NOMO-1 treated with dmso at 0.1 percent for 144 hours (cell line): ENCODE results near the gene ENDOG.
A peak's percentile ranks its signal among the peaks of the same experiment; 100 is the strongest.
"Not testable (repeated sequence)": the region's sequence is repeated elsewhere in the genome, so short reads cannot be mapped to it uniquely, and the experiment has no call there.

ENCODE experiments used
- DNase-seq: peaks from one replicate; lab custom pipeline; 2025; ENCODE audit not compliant: unreplicated experiment; lab: John Stamatoyannopoulos, UW

Gene ENDOG

DNA sequence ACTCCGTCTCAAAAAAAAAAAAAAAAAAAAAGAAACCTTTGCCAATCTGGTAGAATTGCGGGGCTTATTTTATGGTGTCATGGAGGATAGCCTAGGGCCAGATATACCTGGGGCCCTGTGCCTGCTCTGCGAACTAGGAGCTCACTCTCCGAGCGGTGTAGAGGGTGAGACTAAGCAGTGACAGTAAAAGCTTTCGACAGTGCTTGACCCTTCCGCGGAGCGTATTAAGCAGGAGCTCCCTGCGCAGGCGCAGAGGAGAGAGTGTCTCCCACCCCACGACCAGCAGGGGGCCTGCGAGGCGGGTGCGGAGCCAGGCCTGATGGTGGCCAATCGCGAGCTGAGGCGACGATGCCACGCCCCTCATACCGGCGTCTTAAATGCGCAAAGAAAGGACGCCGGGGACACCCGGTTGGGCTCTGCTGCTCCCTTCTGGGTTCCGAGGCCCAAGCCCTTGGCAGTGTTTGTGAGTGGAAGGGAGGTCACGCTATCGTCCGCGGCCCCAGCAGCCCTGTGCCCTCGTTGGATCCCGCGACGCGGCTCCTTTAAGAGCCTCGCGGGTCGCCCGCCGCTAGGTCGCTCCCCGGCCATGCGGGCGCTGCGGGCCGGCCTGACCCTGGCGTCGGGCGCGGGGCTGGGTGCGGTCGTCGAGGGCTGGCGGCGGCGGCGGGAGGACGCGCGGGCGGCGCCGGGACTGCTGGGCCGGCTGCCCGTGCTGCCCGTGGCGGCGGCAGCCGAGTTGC lies at the start of gene ENDOG:
TSS of gene ENDOG (plus strand) at position 402 of the 740 bp plus-strand sequence. CDS start at position 587, 185 bp downstream.
- peak; percentile 91 for DNase-seq

DNA sequence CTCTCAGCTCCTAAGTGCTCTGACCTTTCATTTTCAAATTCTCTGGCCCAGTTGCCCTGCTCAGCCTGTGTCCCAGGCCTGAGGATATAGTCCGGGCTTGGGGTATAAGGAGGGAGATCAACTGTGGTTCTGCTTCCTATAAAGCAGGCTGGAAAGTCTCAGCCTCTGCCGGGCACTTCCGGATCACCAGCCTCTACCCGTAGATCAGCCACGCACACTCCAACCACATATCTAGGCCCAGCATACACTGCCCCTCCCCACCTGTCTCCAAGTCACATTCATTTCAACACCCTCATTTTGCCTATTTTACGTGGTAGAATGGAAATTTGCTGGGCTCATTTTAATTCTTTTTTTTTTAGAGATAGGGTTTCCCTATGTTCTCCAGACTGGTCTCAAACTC lies 49.7 kb upstream of the ENDOG start:
- DNase-seq: no peak

DNA sequence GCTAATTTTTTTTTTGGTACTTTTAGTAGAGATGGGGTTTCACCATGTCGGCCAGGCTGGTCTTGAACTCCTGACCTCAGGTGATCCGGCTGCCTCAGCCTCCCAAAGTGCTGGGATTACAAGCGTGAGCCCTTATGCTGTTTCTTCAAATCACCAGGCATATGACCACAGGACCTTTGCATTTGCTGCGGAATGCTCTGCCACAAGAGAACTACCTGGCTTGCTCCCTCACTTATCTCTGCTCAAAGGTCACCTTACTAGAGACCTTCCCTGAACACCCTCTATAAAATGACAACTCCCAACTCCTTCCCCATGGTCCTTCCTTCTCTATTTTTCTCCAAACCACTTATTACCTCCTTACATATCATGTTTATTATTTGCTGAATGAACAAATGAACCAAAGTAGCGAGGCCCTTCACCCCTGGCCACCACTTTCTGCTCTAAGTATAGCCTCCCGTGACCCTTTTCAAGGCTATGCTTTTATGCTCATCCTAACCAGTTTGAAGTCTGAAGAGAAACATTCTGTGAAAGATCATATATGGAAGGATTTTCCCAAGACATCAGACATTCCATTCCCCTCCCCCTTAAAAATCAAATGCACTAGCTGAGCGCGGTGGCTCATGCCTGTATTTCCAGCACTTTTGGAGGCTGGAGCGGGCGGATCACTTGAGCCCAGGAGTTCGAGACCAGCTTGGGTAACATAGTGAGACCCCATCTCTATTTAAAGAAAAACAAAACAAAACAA lies 47.8 kb upstream of the ENDOG start:
- no peak for DNase-seq

DNA sequence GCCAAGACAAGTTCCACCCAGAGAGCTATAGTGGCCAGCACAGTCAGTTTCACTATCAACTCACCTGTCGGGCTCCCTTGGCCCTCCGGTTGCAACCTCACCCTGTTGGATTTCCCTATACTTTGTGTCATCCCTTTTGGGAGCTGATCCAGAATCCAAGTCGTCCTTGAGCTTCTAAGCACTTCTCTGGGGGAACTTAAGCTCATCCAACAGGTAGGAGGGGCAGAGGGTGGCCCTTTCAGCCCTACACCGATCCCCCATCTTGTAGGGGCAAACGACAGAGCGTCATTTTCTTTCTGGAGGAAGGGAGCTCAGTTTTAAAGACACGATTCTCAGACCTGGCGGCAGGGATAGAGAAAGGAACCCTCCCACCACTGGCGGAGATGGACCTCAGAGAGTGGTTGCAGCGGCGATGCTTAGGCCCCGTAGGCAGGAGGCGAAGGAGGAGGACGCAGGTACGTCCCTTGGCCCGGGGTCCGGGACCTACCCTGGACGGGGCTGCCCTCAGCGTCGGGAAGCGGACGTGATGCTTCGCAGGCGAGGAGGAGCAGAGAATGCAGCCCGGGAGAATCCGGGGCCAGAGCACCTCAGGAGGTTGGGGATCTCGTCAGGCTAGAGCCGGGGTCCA lies 47.1 kb upstream of the ENDOG start:
- DNase-seq: no peak

DNA sequence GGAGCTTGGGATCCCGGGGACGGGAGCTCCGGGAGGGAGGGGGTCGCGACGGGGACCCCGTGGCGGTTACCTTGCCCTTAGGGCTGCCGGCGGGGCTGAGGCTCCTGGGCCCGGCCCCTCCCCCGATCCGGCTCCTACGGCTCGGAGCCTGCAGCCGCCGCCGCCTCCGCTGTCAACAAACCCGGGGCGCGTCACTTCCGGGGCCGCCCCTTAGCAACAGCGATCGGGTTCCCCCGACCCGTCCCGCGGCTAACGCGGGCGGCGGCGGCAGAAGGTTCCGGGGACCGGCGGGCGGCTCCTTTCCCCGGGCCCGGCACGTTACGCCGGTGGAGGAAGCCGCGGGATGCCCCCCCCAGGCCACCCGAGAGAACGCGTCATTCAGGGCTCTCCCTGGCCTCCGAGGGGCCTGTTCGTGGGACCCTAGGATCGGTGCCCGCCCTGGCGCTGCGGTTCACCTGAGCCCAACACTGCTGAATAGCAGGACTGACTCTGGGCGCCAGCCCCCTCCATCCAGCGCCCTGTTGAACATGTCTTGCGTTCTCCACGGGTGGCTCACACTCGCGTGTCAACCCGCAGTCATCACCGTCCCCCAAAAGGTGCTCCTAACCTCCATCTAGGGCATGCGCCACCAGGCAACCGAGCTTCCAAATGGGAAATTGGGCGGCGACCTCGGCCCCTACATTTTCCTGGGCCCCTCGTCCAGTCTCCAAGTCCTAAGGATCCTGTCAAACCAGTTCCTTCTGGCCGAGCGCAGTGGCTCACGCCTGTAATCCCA lies 46.4 kb upstream of the ENDOG start, which contains the start of gene ZER1:
TSS of gene ZER1 (minus strand) at position 183 of the 775 bp plus-strand sequence. CDS start 16,362 bp downstream, outside the sequence.
- DNase-seq: peak; percentile 76

DNA sequence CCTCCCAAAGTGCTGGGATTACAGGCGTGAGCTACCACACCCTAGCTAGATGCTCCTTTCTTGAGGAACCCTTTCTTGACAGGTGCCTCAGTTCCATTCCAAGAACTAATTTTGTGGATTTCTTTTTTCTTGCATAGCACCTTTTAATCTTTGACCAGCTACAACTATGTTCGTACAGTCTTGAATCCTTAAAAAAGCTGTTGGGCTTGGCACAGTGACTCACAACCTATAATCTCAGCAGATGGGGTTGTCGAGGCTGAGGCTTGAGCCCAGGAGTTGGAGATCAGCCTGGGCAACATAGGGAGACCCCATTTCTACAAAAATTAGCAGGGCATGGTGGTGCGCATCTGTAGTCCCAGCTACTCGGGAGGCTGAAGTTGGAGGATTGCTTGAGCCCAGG lies 45.3 kb upstream of the ENDOG start:
- DNase-seq: no peak

DNA sequence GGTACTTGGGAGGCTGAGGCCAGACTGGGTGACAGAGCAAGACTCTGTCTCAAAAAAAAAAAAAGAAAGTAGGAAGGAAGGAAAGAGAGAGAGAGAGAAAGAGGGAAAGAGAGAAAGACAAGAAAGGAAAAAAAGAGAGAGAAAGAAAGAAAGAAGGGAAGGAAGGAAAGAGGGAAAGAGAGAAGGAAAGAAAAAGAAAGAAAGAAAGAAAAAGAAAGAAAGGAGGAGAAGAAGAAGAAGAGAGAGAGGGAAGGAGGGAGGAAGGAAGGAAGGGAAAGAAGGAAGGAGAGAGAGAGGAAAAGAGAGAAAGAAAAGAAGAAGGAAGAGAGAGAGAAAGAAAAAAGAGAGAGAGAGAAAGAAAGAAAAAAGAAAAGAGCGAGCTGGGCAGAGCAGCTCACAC lies 43.5 kb upstream of the ENDOG start:
- no peak for DNase-seq

DNA sequence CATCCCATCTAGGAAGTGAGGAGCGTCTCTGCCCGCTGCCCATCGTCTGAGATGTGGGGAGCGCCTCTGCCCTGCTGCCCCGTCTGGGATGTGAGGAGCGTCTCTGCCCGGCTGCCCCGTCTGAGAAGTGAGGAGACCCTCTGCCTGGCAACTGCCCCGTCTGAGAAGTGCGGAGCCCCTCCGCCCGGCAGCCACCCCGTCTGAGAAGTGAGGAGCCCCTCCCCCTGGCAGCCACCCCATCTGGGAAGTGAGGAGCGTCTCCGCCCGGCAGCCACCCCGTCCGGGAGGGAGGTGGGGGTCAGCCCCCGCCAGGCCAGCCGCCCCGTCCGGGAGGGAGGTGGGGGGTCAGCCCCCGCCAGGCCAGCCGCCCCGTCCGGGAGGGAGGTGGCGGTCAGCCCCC lies 38.2 kb upstream of the ENDOG start:
- DNase-seq: not testable (repeated sequence)

DNA sequence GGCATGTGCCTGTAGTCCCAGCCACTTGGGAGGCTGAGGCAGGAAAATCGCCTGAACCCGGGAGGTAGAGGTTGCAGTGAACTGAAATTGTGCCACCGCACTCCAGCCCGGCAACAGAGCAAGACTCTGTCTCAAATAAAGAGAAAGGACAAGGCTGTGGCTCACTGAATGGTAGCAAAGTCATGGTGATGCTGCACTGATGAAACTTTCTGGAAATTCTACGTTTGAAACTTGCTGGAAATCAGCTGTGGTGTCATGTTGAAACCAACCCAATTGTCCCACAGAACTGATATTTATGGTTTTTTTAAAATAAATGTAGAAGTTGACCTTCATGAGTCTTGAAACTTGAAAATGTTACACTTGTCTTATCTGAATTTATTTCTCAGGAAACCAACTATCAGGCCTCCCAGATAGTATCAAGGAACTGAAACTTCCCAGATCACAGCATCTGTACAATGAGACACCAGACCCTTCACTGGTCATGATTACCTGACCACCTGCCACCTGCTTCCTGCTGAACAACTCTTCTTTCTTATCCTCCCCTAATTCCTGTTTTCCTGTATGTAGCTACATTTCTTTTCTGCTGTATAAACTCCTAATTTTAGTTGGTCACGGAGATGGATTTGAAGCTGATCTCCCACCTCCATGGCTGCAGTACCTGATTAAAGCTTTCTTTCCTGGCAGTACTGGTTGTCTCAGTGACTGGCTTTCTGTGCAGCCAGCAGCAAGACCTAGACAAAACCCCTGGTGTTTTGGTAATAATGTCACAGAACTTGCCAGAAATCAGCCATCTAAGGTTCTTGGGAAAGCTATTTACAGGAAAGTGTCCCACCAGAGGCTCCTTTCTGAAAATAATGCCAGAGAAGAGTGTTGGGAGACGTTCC lies 36.9 kb upstream of the ENDOG start:
- peak; percentile 43 for DNase-seq

DNA sequence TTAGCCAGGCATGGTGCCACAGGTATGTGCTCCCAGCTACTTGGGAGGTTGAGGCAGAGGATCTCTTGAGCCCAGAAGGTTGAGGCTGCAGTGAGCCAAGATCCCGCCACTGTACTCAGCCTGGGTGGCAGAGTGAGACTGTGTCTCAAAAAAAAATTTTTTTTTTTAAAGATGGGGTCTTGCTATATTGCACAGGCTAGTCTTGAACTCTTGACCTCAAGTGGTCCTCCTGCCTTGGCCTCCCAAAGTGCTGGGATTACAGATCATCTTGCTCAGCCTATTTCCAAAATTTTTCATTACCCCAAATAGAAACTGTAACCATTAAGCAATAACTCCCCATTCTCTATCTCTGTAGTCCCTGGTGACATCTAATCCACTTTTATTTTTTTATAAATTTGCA lies 35.6 kb upstream of the ENDOG start:
- DNase-seq: no peak

DNA sequence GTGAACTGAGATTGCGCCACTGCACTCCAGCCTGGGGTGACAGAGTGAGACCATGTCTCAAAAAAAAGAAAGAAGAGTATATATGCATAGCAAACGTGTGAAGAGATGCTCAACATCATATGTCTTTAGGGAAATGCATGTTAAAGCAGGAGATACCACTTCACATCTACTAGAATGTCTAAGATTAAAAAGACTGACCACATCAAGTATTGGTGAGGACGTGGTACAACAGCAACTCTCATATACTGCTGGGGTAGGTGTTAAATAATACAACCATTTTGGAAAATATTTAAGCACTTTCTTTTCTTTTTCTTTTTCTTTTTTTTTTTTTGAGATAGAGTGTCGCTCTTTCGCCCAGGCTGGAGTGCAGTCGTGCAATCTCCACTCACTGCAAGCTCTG lies 32.9 kb upstream of the ENDOG start:
- no peak for DNase-seq

DNA sequence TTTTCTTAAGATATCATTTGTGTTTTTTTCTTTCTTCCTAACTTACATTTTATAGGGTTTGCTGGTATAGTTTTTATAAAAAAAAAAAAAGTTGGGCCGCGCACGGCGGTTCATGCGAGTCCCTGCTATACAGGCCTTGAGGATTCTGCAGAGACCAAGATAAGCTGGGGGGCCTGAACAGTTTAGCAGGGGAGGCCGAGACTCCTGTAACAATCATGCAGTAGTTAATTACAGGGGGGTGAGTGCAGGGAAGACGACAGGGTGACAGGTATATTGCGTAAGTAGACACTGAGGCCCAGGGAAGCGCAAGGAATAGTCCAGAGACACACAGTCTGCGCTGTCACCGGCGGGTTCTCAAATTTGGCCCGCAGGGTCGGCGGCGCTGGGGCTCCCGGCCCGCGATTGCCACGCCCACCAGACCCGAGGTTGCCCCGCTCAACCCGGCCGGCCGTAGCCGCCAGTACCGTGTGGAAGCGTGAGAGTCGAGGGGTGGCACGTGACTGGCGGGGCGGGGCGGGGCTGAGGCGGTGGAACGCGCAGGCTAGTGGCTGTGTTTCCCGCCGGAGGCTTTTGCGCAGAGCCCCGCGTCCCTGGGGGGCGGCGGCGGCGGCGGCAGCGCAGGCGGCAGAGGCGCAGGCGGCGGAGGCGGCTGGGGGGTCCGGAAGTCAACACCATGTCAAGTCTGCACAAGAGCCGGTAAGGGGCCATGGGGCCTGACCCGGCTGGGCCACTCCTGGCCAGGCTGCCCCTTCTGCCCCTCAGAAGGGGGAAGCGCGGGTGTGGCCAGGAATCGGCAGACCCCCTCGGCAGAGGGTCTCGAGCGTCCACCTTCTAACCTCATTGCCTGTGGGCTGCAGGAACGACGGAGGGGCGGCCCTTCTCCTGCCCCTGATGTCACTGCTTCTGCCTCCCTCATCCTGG lies 31.4 kb upstream of the ENDOG start, which contains the start of gene TBC1D13:
TSS of gene TBC1D13 (plus strand) at position 573 of the 921 bp plus-strand sequence. CDS start at position 674, 101 bp downstream.
- peak; percentile 96 for DNase-seq

DNA sequence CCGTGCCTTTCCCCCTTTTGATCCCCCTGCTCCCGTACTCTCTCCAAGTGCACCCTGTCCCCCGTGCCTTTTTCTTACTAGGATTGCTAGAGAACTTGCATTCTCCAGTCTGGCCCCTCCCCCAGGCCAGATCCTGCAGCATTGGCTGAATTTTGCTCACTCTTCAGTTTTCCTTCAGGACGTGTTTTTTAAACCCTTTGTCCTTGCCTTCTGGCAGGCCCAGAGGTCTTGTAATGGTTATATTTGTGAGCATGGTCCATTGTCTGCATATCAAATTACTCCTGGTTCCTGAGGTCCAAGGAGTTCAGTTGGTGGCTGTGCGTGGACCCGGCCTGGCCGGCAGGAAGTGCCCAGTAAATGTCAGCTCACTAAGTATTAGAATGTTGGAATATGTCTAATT lies 30.6 kb upstream of the ENDOG start:
- DNase-seq: no peak

DNA sequence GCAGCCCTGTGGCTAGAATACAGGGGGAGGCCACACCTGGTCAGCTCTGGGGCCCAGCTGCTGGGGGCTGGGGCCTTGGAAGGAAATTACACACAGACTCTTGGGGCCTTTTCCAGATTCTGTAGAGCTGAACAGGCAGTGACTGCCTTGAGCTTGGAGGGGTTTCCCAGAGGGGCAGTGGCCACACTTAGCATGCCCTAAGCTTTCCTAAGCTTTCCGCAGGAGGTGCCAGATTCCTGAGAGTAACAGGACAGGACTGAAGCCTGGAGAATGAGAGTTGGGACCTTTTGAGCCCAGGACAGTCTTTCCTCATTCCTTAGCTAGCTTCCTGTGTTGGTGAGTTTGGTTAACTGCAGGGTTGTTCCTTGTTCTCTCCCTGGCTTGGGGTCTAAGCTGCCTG lies 29.9 kb upstream of the ENDOG start:
- no peak for DNase-seq

DNA sequence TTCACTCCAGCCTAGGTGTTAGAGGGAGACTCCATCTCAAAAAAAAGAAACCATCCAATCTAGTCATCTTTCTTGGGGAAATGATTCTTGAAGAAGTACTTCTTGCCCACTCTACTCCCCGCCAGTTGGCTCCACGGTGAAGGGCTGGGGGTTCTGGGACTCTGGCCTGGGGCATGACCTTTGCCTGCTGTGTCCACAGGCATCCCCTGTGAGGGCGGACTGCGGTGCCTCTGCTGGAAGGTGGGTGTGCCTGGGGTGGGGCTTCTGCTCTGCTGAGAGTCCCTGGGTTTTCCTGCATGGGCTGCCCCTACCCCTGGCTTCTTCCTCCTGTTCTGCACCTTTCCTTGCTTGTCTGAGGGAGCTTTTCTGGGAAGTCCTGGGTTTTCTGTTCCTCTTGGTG lies 27.8 kb upstream of the ENDOG start:
- no peak for DNase-seq

DNA sequence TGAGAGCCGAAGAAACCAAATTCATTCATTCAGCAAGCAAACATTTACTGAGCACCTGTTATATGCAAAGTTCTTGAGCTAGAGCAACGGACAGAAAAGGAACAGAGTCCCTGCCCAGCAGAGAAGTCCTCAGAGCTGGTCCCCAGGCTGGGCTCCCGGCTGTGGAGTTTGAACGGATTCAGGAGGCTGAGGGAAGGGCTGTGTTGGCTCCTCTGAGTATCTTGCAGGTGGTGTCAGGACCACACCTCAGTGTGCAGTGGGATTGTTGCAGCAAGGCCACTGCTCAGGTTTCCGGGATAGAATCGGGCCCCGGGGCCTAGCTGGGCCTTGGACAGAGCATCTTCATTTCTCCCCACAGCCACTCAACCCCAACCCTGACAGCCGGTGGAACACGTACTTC lies 26.2 kb upstream of the ENDOG start:
- no peak for DNase-seq

DNA sequence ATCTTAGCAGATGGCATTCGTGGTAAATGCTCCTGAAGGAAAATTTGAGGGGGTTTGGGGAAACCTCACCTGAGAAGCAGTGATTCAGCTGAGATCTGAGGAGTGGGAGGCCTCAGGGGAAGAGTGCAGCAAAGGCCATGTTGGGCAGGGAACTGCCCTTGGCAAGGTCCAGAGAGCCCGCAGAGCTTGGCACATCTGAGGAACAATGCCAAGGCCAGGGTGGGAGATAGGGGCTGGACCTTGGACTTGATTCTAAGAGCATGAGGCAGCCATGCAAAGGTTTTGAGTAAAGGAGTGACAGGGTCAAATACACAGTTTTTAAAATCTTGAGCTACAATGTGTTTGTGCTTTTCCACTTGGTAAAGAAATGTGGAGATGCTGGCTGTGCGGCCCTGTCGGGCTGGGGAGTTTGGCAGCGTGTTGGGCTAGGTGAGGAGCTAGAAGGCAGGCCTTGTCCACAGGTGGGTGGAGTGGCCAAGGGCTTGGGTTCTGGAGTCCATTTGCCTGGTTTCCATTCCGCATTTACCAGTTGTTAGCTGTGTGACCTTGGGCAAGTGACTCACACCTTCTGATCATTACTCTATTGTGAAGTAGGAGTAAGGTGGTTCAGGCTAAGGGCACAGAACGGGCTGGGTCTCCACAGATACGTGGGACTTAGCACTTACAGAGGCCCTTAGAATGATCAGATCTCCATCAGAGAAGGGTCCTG lies 25.2 kb upstream of the ENDOG start:
- DNase-seq: no peak

DNA sequence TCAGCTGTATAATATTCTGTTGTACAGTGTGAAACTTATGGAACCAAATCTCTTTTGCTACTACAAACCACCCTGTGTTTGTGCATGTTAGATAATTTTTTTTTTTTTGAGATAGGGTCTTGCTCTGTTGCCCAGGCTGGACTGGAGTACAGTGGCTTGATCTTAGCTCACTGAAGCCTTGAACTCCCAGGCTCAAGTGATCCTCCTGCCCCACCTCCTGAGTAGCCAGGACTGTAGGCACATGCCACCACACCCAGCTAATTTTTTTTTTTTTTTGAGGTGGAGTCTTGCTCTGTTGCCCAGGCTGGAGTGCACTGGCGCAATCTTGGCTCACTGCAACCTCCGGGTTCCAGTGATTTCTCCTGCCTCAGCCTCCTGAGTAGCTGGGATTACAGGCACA lies 23.3 kb upstream of the ENDOG start:
- not testable (repeated sequence) for DNase-seq
